Sigmoid colon (tissue), 7 donors: ENCODE measurements around the gene TRERF1. TPM values are rescaled to one million over a fixed set of nuclear protein-coding genes. Genes with fewer than 3 reads are reported as not detected.

Source experiments
- DNase-seq: peaks from one replicate; pipeline ENCODE4 v3.0.0-alpha.2; 2019
- H3K27ac ChIP-seq, 4 donors: fragments of 200-600 bp; sonication (generic); one replicate each; pipeline ENCODE4 v1.5.1; 2016 to 2019; ENCODE audit warnings: mild to moderate bottlenecking in 1 of 4
- H3K27me3 ChIP-seq, 3 donors: fragments of 200-600 bp; sonication (generic); one replicate each; pipeline ENCODE4 v1.5.1; 2019; ENCODE audit warnings: mild to moderate bottlenecking in 1 of 3
- H3K36me3 ChIP-seq, 4 donors: fragments of 200-600 bp; sonication (generic); one replicate each; pipeline ENCODE4 v1.5.1; 2016 to 2019
- H3K4me1 ChIP-seq, 4 donors: fragments of 200-600 bp; sonication (generic); one replicate each; pipeline ENCODE4 v1.5.1; 2017 to 2019
- H3K4me3 ChIP-seq, 4 donors: fragments of 200-600 bp; sonication (generic); one replicate each; pipeline ENCODE4 v1.5.1; 2017 to 2019; ENCODE audit warnings: mild to moderate bottlenecking in 2 of 4, moderate library complexity in 1 of 4
- H3K9me3 ChIP-seq, 4 donors: fragments of 200-600 bp in 3 of 4; sonication (generic) in 3 of 4; one replicate each; pipeline versions ENCODE4 v1.5.1 to v1.6.1; 2013 to 2019
- EP300 ChIP-seq, 4 donors: sonication (generic); formaldehyde crosslinking; IDR thresholded peaks; one replicate each; pipeline ENCODE4 v1.6.1; 2017; ENCODE audit warnings: antibody characterized with exemption in 4 of 4
- POLR2A ChIP-seq, 2 donors: fragments of 450-650 bp; IDR thresholded peaks; one replicate each; pipeline ENCODE4 v1.6.1; 2016; ENCODE audit warnings: antibody characterized with exemption in 2 of 2, mild to moderate bottlenecking in 2 of 2, moderate library complexity in 2 of 2
- POLR2AphosphoS5 ChIP-seq, 4 donors: sonication (generic); formaldehyde crosslinking; IDR thresholded peaks; one replicate each; pipeline ENCODE4 v1.6.1; 2017; ENCODE audit warnings: antibody characterized with exemption in 4 of 4
- WGBS, 2 donors: extraction: QIAGEN DNeasy Blood & Tissue Kit; methylation state at CpG; one replicate each; pipeline ENCODE4 v1.1.7; 2013; 5-methylcytosine and 5-hydroxymethylcytosine counted together
- intact Hi-C: fragments of 100-400 bp; cut with DNase I; formaldehyde crosslinking; loops from one replicate; pipeline ENCODE4 v1.15.1; 2023
- polyA plus RNA-seq, 3 donors: library from polyadenylated mRNA; stranded (reverse); fragments of 200-250 nt; gene quantifications; one replicate each; pipeline ENCODE4 v1.2.3, GENCODE V29; 2013
- total RNA-seq, 4 donors: library from RNA; depleted of rRNA; stranded (reverse); fragments of >200 nt; gene quantifications; one replicate each; pipeline ENCODE4 v1.1.0, GENCODE V29; 2016
- TF ChIP-seq, protein P1 (sequence below), 4 experiments: fragments of 450-650 bp in 3 of 4; fragments of 200-600 bp in 1 of 4; IDR thresholded peaks; one replicate each; pipeline ENCODE4 v1.5.1; 2016 to 2019; ENCODE audit warnings: antibody characterized with exemption in 4 of 4, mild to moderate bottlenecking in 3 of 4, moderate library complexity in 2 of 4
- donor health status: healthy with polysubstance abuse.
- donor health status: Bipolar disorder and iron deficiency.
- donor health status: healthy.

Gene TRERF1
- total and polyA plus RNA-seq, 7 donors: 0.46 to 10.5 (median 4.6) TPM

DNA sequence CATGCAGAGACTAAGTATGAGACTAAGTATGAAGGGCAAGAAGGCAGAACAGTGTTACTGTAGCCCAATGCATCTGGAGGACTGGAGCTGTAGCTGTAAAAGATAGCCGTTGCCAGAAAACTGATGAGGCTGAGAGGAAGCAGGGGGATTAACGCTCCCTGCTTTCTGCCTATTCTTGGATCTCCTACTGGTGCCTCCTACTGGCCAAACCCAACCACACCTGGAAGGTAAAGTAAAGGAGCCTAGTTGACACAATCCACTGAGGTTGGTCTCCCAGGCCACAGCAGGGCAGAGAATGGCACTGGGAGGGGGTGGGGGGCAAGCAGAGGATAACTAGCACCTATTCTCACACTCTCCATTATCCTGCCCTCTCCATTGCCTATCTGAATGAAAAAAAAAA, 129.1 kb downstream of the TRERF1 start:
- H3K4me1 ChIP-seq: no peaks in the 10 kb centered on the region
- DNase-seq: no peak
- H3K4me3 ChIP-seq: no peak overlapping the region
- TF ChIP-seq POLR2AphosphoS5 (IDR thresholded peaks at IDR 0.05) (no peak), EP300 (IDR thresholded peaks at IDR 0.05) (no peak), POLR2A (IDR thresholded peaks at IDR 0.05) (no peak)
- TF ChIP-seq, protein P1, sequence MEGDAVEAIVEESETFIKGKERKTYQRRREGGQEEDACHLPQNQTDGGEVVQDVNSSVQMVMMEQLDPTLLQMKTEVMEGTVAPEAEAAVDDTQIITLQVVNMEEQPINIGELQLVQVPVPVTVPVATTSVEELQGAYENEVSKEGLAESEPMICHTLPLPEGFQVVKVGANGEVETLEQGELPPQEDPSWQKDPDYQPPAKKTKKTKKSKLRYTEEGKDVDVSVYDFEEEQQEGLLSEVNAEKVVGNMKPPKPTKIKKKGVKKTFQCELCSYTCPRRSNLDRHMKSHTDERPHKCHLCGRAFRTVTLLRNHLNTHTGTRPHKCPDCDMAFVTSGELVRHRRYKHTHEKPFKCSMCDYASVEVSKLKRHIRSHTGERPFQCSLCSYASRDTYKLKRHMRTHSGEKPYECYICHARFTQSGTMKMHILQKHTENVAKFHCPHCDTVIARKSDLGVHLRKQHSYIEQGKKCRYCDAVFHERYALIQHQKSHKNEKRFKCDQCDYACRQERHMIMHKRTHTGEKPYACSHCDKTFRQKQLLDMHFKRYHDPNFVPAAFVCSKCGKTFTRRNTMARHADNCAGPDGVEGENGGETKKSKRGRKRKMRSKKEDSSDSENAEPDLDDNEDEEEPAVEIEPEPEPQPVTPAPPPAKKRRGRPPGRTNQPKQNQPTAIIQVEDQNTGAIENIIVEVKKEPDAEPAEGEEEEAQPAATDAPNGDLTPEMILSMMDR (IDR thresholded peaks at IDR 0.05): no peak
- H3K27me3 ChIP-seq: no peaks in the 10 kb centered on the region
- WGBS, 2 donors: 65 to 92% methylated on average over 2 of the region's 2 CpGs
- intact Hi-C loops: no loop called here
- no peaks in the 10 kb centered on the region for H3K9me3 ChIP-seq
- no peaks in the 10 kb centered on the region for H3K36me3 ChIP-seq
- no peak overlapping the region for H3K27ac ChIP-seq

DNA sequence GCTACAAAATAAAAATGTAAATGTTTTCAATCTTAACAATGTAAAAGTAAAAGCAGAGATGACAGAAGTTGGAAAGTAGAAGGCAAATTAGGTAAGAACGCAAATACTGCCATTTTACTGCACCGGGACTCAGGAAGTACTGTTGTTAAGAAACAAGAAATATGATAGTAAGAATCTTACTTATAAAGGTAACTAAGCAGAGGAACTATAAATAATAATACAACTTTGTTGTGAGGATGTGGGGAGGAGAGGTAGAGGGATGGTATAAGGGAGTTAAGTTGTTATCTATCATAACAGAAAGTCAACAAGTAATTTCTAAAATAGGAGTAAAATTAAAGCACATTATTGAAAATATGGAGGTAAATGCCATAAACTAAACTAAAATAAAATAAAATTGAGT, 129.8 kb downstream of the TRERF1 start:
- DNase-seq: no peak
- WGBS, 2 donors: 85 to 90% methylated on average over 2 of the region's 2 CpGs
- Histone ChIP-seq H3K27ac (no peak overlapping the region), H3K9me3 (no peaks in the 10 kb centered on the region), H3K36me3 (no peaks in the 10 kb centered on the region), H3K27me3 (no peaks in the 10 kb centered on the region), H3K4me1 (no peaks in the 10 kb centered on the region), H3K4me3 (no peak overlapping the region)
- intact Hi-C loops: no loop called here
- TF ChIP-seq POLR2A (IDR thresholded peaks at IDR 0.05) (no peak), EP300 (IDR thresholded peaks at IDR 0.05) (no peak), POLR2AphosphoS5 (IDR thresholded peaks at IDR 0.05) (no peak)
- TF ChIP-seq, protein P1 (IDR thresholded peaks at IDR 0.05): no peak

DNA sequence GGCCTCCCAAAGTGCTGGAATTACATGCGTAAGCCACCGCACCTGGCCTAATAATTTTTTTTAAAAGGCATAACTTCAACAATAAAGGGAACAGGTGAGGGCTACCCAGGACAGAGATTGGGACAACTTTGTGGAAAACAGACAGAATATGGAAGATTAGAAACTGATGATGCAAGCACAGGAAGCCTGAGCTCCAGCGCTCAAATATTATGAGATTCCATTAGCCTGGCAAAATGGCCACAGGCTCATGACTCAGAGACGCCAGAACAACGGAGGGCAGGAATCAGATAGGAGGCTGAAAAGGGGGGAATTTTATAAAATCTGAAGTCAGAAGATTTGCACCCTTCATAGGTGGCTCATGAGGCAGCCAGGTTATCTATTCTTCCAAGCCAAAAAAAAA, 131.0 kb downstream of the TRERF1 start:
- TF ChIP-seq POLR2A (IDR thresholded peaks at IDR 0.05) (no peak), EP300 (IDR thresholded peaks at IDR 0.05) (no peak), POLR2AphosphoS5 (IDR thresholded peaks at IDR 0.05) (no peak)
- TF ChIP-seq, protein P1 (IDR thresholded peaks at IDR 0.05): no peak
- intact Hi-C loops: no loop called here
- Histone ChIP-seq H3K27me3 (no peaks in the 10 kb centered on the region), H3K4me1 (peaks cover 0 to 6% (median 0%) of the 10 kb centered on the region in 4 donors), H3K9me3 (no peaks in the 10 kb centered on the region), H3K36me3 (no peaks in the 10 kb centered on the region), H3K4me3 (no peak overlapping the region), H3K27ac (no peak overlapping the region)
- 95% methylated on average over 5 of the region's 5 CpGs for WGBS, 2 donors
- no peak for DNase-seq

DNA sequence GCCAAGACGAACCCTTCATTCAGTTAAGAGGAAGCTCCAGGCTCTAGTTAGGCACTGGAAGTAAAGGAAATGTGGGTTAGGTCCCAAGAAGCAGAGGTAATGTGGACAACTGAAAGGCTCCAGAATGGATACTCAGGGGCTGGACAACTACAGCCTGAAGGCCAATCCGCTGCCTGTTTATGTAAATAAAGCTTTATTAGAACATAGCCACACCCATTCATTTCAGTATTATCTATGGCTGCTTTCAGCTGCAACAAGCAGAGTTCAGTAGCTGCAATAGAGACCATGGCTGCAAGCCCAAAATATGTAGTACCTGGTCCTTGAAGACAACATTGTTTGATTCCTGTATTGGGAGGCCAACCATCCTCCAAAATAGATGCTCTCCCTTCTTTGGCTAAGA, 133.2 kb downstream of the TRERF1 start:
- DNase-seq: no peak
- H3K27ac ChIP-seq: no peak overlapping the region
- WGBS, 2 donors: 82 to 93% methylated on average over 2 of the region's 2 CpGs
- no peaks in the 10 kb centered on the region for H3K9me3 ChIP-seq
- intact Hi-C loops: no loop called here
- no peaks in the 10 kb centered on the region for H3K27me3 ChIP-seq
- peaks cover 0 to 16% (median 9%) of the 10 kb centered on the region in 4 donors for H3K4me1 ChIP-seq
- no peak overlapping the region for H3K4me3 ChIP-seq
- TF ChIP-seq POLR2A (IDR thresholded peaks at IDR 0.05) (no peak), POLR2AphosphoS5 (IDR thresholded peaks at IDR 0.05) (no peak), EP300 (IDR thresholded peaks at IDR 0.05) (no peak)
- TF ChIP-seq, protein P1 (IDR thresholded peaks at IDR 0.05): no peak
- H3K36me3 ChIP-seq: no peaks in the 10 kb centered on the region

DNA sequence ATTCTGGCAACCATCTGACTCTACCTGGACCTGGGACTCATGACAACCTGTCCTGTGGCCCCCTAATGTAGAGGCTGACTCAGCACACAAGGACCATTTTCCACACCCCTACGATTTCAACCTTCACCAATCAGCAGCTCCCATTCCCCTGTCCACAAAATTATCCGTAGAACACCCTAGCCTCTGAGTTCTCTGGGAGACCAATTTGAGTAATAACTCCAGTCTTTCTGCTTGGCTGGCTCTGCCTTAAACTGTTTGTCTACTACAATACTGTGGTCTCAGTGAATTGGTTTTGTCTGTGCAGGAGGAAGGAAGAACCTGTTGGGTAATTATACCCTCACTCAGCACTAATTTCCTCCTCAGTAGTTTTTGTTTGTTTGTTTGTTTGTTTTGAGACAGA, 134.7 kb downstream of the TRERF1 start:
- TF ChIP-seq POLR2A (IDR thresholded peaks at IDR 0.05) (no peak), POLR2AphosphoS5 (IDR thresholded peaks at IDR 0.05) (no peak), EP300 (IDR thresholded peaks at IDR 0.05) (no peak)
- TF ChIP-seq, protein P1 (IDR thresholded peaks at IDR 0.05): no peak
- intact Hi-C loops: no loop called here
- H3K36me3 ChIP-seq: no peaks in the 10 kb centered on the region
- peaks cover 0 to 26% (median 17%) of the 10 kb centered on the region in 4 donors for H3K4me1 ChIP-seq
- WGBS, 2 donors: 76 to 79% methylated on average over 2 of the region's 2 CpGs
- H3K9me3 ChIP-seq: no peaks in the 10 kb centered on the region
- H3K27ac ChIP-seq: no peak overlapping the region
- no peaks in the 10 kb centered on the region for H3K27me3 ChIP-seq
- H3K4me3 ChIP-seq: no peak overlapping the region
- DNase-seq: no peak
